ENCODE measurements around the gene PRKCA.
"Not testable (repeated sequence)": the region's sequence is repeated elsewhere in the genome, so short reads cannot be mapped to it uniquely, and the experiment has no call there.

The PRKCA gene

DNA sequence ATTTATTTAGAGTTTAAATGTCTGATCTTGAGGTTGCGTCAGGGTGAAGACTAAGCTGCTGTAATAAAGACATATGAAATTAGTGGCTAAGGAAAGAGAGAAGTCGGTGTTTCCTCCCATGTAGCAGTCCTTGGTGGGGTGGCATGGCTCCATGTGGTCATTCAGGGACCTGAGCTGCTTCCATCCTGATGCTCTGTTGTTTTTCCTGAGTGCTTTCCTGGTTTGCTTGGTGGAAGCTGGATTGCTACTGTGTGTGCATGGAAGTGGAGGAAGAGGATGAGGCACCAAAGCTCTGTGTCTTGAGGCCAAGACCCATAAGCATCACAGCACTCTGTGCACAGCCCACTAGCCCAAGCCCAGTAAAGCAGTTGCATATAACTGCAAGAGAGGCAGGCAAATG, 290.7 kb downstream of the PRKCA start:
- Mint-ChIP-seq H3K4me1 (peaks cover 25% of the 10 kb centered on the region), H3K27ac (no peak overlapping the region), H3K27me3 (no peaks in the 10 kb centered on the region), H3K9me3 (no peaks in the 10 kb centered on the region), H3K4me3 (no peak overlapping the region)
- DNase-seq: no peak
- ATAC-seq: no peak

GRCh38 chr17:66595893-66596292, 293.5 kb downstream of the PRKCA start:
- no peaks in the 10 kb centered on the region for H3K27me3 Mint-ChIP-seq
- no peak for DNase-seq
- no peak overlapping the region for H3K4me3 Mint-ChIP-seq
- no peak overlapping the region for H3K27ac Mint-ChIP-seq
- H3K4me1 Mint-ChIP-seq: peaks cover 5% of the 10 kb centered on the region
- H3K9me3 Mint-ChIP-seq: no peaks in the 10 kb centered on the region
- ATAC-seq: no peak

- Mint-ChIP-seq H3K4me1 (peaks cover 9% of the 10 kb centered on the region), H3K9me3 (no peaks in the 10 kb centered on the region), H3K4me3 (no peak overlapping the region)
Measured at GRCh38 chr17:66602659-66603384, 300.4 kb downstream of the PRKCA start.

DNA sequence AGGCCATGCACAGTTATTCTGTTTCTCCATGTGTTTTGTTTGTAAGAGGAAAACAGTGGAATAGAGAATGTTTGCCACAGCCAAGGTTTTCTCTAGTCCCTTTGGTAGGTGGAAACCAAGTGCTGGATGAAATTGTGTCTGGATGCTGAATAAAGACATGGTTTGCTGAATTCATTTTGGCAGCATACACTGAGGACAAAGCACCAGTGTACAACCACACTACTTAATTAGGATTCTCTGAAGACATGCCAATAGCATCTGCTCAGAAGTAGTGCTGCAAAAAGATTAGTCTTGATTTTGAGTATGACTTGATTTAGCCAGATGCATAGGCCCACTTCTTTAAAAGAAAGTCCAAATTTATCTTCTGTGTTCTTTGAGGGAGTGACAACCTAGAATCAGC, 302.0 kb downstream of the PRKCA start:
- Mint-ChIP-seq H3K4me1 (peaks cover 9% of the 10 kb centered on the region), H3K27me3 (no peaks in the 10 kb centered on the region), H3K9me3 (peaks cover 8 to 9% of the 10 kb centered on the region in 2 donors), H3K4me3 (no peak overlapping the region), H3K27ac (no peak overlapping the region)
- DNase-seq (no peak), ATAC-seq (no peak)

More at GRCh38 chr17:66602659-66603384, 300.4 kb downstream of the PRKCA start:
- DNase-seq (no peak), ATAC-seq (no peak)
- Mint-ChIP-seq H3K27ac (no peak overlapping the region), H3K27me3 (no peaks in the 10 kb centered on the region)

DNA sequence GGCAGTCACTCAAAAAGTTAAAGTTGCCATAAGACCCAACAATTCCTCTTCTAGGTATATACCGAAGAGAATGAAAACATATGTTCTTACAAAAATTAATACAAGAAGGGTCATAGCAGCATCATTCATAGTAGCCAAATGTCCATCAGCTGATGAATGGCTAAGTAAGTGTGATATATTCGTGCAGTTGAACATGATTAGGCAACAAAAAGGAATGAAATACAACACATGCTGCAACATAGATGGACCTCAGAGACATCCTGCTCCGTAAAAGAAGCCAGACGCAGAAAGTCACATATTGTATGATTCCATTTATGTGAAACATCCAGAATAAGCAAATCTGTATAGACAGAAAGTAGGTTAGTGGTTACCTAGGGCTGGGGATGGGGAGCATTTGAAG, 303.1 kb downstream of the PRKCA start:
- H3K9me3 Mint-ChIP-seq: peaks cover 14 to 20% of the 10 kb centered on the region in 2 donors
- no peak for ATAC-seq
- no peak overlapping the region for H3K27ac Mint-ChIP-seq
- DNase-seq: no peak
- H3K4me3 Mint-ChIP-seq: no peak overlapping the region
- peaks cover 14% of the 10 kb centered on the region for H3K4me1 Mint-ChIP-seq
- no peaks in the 10 kb centered on the region for H3K27me3 Mint-ChIP-seq

GRCh38 chr17:66610361-66611133, 308.1 kb downstream of the PRKCA start:
- Mint-ChIP-seq H3K27ac (no peak overlapping the region), H3K27me3 (no peaks in the 10 kb centered on the region), H3K4me1 (peaks cover 35% of the 10 kb centered on the region), H3K4me3 (no peak overlapping the region), H3K9me3 (peaks cover 27 to 30% of the 10 kb centered on the region in 2 donors)
- no peak for DNase-seq
- no peak for ATAC-seq

DNA sequence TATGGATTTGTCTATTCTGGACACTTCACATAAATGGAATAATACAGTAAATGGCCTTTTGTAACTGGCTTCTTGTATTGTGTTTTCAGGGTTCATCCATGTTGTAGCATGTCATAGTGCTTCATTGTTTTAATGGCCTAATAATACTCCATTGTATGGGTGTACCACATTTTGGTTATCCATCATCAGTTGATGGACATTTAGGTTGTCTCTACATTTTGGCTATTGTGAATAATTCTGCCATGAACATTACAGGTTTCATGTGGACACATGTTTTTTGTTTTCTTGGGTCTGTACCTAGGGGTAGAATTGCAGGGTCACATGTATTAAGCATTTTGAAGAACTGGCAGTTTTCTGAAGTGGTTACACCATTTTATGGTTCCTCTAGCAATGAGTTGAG, 309.0 kb downstream of the PRKCA start:
- Mint-ChIP-seq H3K27me3 (no peaks in the 10 kb centered on the region), H3K4me1 (peaks cover 39% of the 10 kb centered on the region), H3K27ac (peak overlapping the region in 1 of 2 donors; percentile 56), H3K9me3 (peaks cover 29 to 30% of the 10 kb centered on the region in 2 donors), H3K4me3 (no peak overlapping the region)
- DNase-seq: no peak
- no peak for ATAC-seq

- H3K4me1 Mint-ChIP-seq: peaks cover 55% of the 10 kb centered on the region
- no peak overlapping the region for H3K27ac Mint-ChIP-seq
- no peak for ATAC-seq
Measured at GRCh38 chr17:66612993-66613392, 310.6 kb downstream of the PRKCA start.

GRCh38 chr17:66614469-66614868, 312.1 kb downstream of the PRKCA start:
- H3K9me3 Mint-ChIP-seq: peaks cover 21 to 24% of the 10 kb centered on the region in 2 donors
- DNase-seq: no peak
- no peak overlapping the region for H3K4me3 Mint-ChIP-seq
- peaks cover 56% of the 10 kb centered on the region for H3K4me1 Mint-ChIP-seq
- H3K27me3 Mint-ChIP-seq: no peaks in the 10 kb centered on the region
- ATAC-seq: no peak
- peak overlapping the region in 1 of 2 donors; percentile 84 for H3K27ac Mint-ChIP-seq

More at GRCh38 chr17:66612993-66613392, 310.6 kb downstream of the PRKCA start:
- Mint-ChIP-seq H3K4me3 (no peak overlapping the region), H3K9me3 (peaks cover 30 to 32% of the 10 kb centered on the region in 2 donors), H3K27me3 (no peaks in the 10 kb centered on the region)
- DNase-seq: no peak

GRCh38 chr17:66619206-66619605, 316.8 kb downstream of the PRKCA start:
- H3K4me3 Mint-ChIP-seq: no peak overlapping the region
- peaks cover 0 to 19% of the 10 kb centered on the region in 2 donors for H3K9me3 Mint-ChIP-seq
- H3K27ac Mint-ChIP-seq: no peak overlapping the region
- H3K4me1 Mint-ChIP-seq: peaks cover 61% of the 10 kb centered on the region
- DNase-seq (no peak), ATAC-seq (no peak)
- H3K27me3 Mint-ChIP-seq: no peaks in the 10 kb centered on the region

DNA sequence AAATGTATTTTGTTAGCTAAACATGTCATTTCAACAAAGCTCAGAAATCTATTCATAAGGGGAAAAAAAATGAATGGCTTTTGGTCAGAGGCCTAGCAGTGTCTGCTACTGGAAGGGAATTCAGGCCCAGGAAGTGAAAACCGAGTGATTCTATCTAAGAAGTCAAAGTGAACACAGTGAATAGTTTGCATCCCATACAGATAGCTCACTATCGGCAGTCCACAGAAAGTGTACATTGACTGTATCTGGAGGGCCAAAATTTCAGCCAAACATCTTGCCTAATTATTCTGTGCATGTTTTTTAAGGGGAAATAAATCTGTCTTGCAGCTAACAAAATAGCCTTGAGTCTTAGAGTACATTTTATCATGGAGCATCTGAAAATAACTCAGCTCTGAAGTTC, 318.1 kb downstream of the PRKCA start:
- DNase-seq: no peak
- Mint-ChIP-seq H3K27ac (peak overlapping the region in 1 of 2 donors; percentile 14), H3K9me3 (peaks cover 0 to 19% of the 10 kb centered on the region in 2 donors), H3K4me1 (peaks cover 48% of the 10 kb centered on the region), H3K4me3 (no peak overlapping the region), H3K27me3 (no peaks in the 10 kb centered on the region)
- no peak for ATAC-seq

DNA sequence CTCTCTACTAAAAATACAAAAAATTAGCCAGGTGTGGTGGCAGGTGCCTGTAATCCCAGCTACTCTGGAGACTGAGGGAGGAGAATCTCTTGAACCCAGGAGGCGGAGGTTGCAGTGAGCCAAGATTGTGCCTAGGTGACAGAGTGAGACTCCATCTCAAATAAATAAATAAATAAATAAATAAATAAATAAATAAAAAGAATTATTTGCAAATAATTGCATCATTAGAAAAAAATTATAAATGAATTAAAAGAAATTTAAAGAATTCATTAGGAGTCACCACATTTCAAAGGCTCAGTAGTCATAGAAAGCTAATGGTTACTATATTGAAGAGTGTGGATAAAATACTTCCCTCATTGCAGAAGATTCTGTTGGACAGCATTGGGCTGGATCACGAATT, 322.2 kb downstream of the PRKCA start:
- peaks cover 44% of the 10 kb centered on the region for H3K4me1 Mint-ChIP-seq
- not testable (repeated sequence) for ATAC-seq, DNase-seq, H3K4me3 Mint-ChIP-seq, H3K27ac Mint-ChIP-seq, H3K27me3 Mint-ChIP-seq
- peaks cover 0 to 14% of the 10 kb centered on the region in 2 donors for H3K9me3 Mint-ChIP-seq

- Mint-ChIP-seq H3K27ac (no peak overlapping the region), H3K4me3 (no peak overlapping the region), H3K4me1 (peaks cover 44% of the 10 kb centered on the region), H3K27me3 (no peaks in the 10 kb centered on the region), H3K9me3 (peaks cover 0 to 14% of the 10 kb centered on the region in 2 donors)
- ATAC-seq: no peak
- no peak for DNase-seq
Measured at GRCh38 chr17:66625311-66625767, 322.9 kb downstream of the PRKCA start.

- H3K27me3 Mint-ChIP-seq: no peaks in the 10 kb centered on the region
- DNase-seq (no peak), ATAC-seq (no peak)
- no peak overlapping the region for H3K27ac Mint-ChIP-seq
- peaks cover 57% of the 10 kb centered on the region for H3K4me1 Mint-ChIP-seq
- no peaks in the 10 kb centered on the region for H3K9me3 Mint-ChIP-seq
- H3K4me3 Mint-ChIP-seq: no peak overlapping the region
Measured at GRCh38 chr17:66627985-66628384, 325.6 kb downstream of the PRKCA start.

- H3K27me3 Mint-ChIP-seq: no peaks in the 10 kb centered on the region
- no peak overlapping the region for H3K27ac Mint-ChIP-seq
- peaks cover 63% of the 10 kb centered on the region for H3K4me1 Mint-ChIP-seq
- ATAC-seq: no peak
- no peaks in the 10 kb centered on the region for H3K9me3 Mint-ChIP-seq
- no peak overlapping the region for H3K4me3 Mint-ChIP-seq
- DNase-seq: no peak
Measured at GRCh38 chr17:66629762-66630161, 327.3 kb downstream of the PRKCA start.

- H3K27me3 Mint-ChIP-seq: no peaks in the 10 kb centered on the region
- no peak overlapping the region for H3K27ac Mint-ChIP-seq
- ATAC-seq (no peak), DNase-seq (no peak)
- no peak overlapping the region for H3K4me3 Mint-ChIP-seq
- H3K9me3 Mint-ChIP-seq: no peaks in the 10 kb centered on the region
- H3K4me1 Mint-ChIP-seq: peaks cover 69% of the 10 kb centered on the region
Measured at GRCh38 chr17:66630379-66630778, 328.0 kb downstream of the PRKCA start.

All from stimulated activated naive CD8-positive, alpha-beta T cell treated with anti-CD3 and anti-CD28 coated beads, Interleukin-15, amount 100 ng/mL, for 72 hours (primary cell).